ENCODE results near the gene VAV3. TPM values are rescaled to one million over a fixed set of nuclear protein-coding genes. Genes with fewer than 3 reads are reported as not detected.

The VAV3 gene
- total RNA-seq, 1 experiment from 2014 or later: 0.57 TPM

- CTCF ChIA-PET: no interaction called here
Measured at GRCh38 chr1:107824946-107825345, 140.0 kb downstream of the VAV3 start.

GRCh38 chr1:107821340-107821739 lies 143.6 kb downstream of the VAV3 start:
- H3K4me1 Mint-ChIP-seq (ENCODE audit: low read depth, unreplicated experiment): no peaks in the 10 kb centered on the region
- H3K9me3 ChIP-seq: no peaks in the 10 kb centered on the region
- no peaks in the 10 kb centered on the region for H3K36me3 Mint-ChIP-seq (ENCODE audit: insufficient read depth, unreplicated experiment)
- H3K9me3 Mint-ChIP-seq (ENCODE audit: unreplicated experiment): peaks cover 20% of the 10 kb centered on the region
- H3K4me3 Mint-ChIP-seq (ENCODE audit: unreplicated experiment): no peak overlapping the region
- no peaks in the 10 kb centered on the region for H3K27me3 ChIP-seq (replicated peaks; ENCODE audit: control insufficient read depth, insufficient read depth, low read length)
- no peak overlapping the region for H3K27ac Mint-ChIP-seq (ENCODE audit: unreplicated experiment)
- BruUV-seq (replicated peaks): no TSS peak
- TF ChIP-seq CTCF (IDR thresholded peaks at IDR 0.05; ENCODE audit: insufficient read depth in 1 of 2, low read depth in 1 of 2, low read length in 1 of 2, severe bottlenecking in 1 of 2, unreplicated experiment in 1 of 2): no peak
- intact Hi-C loops (cut with micrococcal nuclease; ENCODE audit: unreplicated experiment): no loop called here
- H3K36me3 ChIP-seq (ENCODE audit: control insufficient read depth, insufficient read depth, low read length): no peaks in the 10 kb centered on the region
- POLR2A ChIA-PET: no interaction called here
- H3K4me3 ChIP-seq (ENCODE audit: low read depth, low read length): no peak overlapping the region
- H3K4me1 ChIP-seq: no peaks in the 10 kb centered on the region
- H3K27me3 Mint-ChIP-seq (ENCODE audit: insufficient read depth, unreplicated experiment): peaks cover 14% of the 10 kb centered on the region
- no peak for DNase-seq
- CTCF ChIA-PET: no interaction called here

More at GRCh38 chr1:107824946-107825345, 140.0 kb downstream of the VAV3 start:
- Histone ChIP-seq H3K4me3 (ENCODE audit: low read depth, low read length) (no peak overlapping the region), H3K9me3 (no peaks in the 10 kb centered on the region), H3K27me3 (replicated peaks; ENCODE audit: control insufficient read depth, insufficient read depth, low read length) (no peaks in the 10 kb centered on the region), H3K36me3 (ENCODE audit: control insufficient read depth, insufficient read depth, low read length) (no peaks in the 10 kb centered on the region), H3K4me1 (no peaks in the 10 kb centered on the region)
- Mint-ChIP-seq H3K27me3 (ENCODE audit: insufficient read depth, unreplicated experiment) (peaks cover 7% of the 10 kb centered on the region), H3K4me3 (ENCODE audit: unreplicated experiment) (no peak overlapping the region), H3K9me3 (ENCODE audit: unreplicated experiment) (peaks cover 20% of the 10 kb centered on the region), H3K4me1 (ENCODE audit: low read depth, unreplicated experiment) (no peaks in the 10 kb centered on the region), H3K27ac (ENCODE audit: unreplicated experiment) (no peak overlapping the region), H3K36me3 (ENCODE audit: insufficient read depth, unreplicated experiment) (no peaks in the 10 kb centered on the region)
- no peak for DNase-seq
- BruUV-seq (replicated peaks): no TSS peak
- intact Hi-C loops (cut with micrococcal nuclease; ENCODE audit: unreplicated experiment): no loop called here
- POLR2A ChIA-PET: no interaction called here
- no peak for TF ChIP-seq CTCF (IDR thresholded peaks at IDR 0.05; ENCODE audit: insufficient read depth in 1 of 2, low read depth in 1 of 2, low read length in 1 of 2, severe bottlenecking in 1 of 2, unreplicated experiment in 1 of 2)

GRCh38 chr1:107820801-107821200 lies 144.2 kb downstream of the VAV3 start:
- no peak overlapping the region for H3K4me3 ChIP-seq (ENCODE audit: low read depth, low read length)
- Mint-ChIP-seq H3K27me3 (ENCODE audit: insufficient read depth, unreplicated experiment) (peaks cover 14% of the 10 kb centered on the region), H3K36me3 (ENCODE audit: insufficient read depth, unreplicated experiment) (no peaks in the 10 kb centered on the region), H3K4me1 (ENCODE audit: low read depth, unreplicated experiment) (no peaks in the 10 kb centered on the region), H3K9me3 (ENCODE audit: unreplicated experiment) (peaks cover 20% of the 10 kb centered on the region), H3K27ac (ENCODE audit: unreplicated experiment) (no peak overlapping the region), H3K4me3 (ENCODE audit: unreplicated experiment) (no peak overlapping the region)
- BruUV-seq (replicated peaks): no TSS peak
- ChIA-PET POLR2A (no interaction called here), CTCF (interaction anchor here (0.5 kb wide), 1 partner anchor 306 kb away, joined by 4 read pairs; no protein-coding TSS in a partner anchor)
- TF ChIP-seq CTCF (IDR thresholded peaks at IDR 0.05; ENCODE audit: insufficient read depth in 1 of 2, low read depth in 1 of 2, low read length in 1 of 2, severe bottlenecking in 1 of 2, unreplicated experiment in 1 of 2): no peak
- H3K9me3 ChIP-seq: no peaks in the 10 kb centered on the region
- intact Hi-C loops (cut with micrococcal nuclease; ENCODE audit: unreplicated experiment): no loop called here
- no peaks in the 10 kb centered on the region for H3K4me1 ChIP-seq
- DNase-seq: no peak
- H3K36me3 ChIP-seq (ENCODE audit: control insufficient read depth, insufficient read depth, low read length): no peaks in the 10 kb centered on the region
- H3K27me3 ChIP-seq (replicated peaks; ENCODE audit: control insufficient read depth, insufficient read depth, low read length): no peaks in the 10 kb centered on the region

All from Caco-2 (cell line).